ENCODE results near the gene DCN. TPM values are rescaled to one million over a fixed set of nuclear protein-coding genes. Genes with fewer than 3 reads are reported as not detected.

The DCN gene
- total and polyA plus RNA-seq, 2 donors (not counting 3 experiments of a cell fraction or from before 2014, with no cell fraction given) = 0.42 to 0.43 TPM

DNA sequence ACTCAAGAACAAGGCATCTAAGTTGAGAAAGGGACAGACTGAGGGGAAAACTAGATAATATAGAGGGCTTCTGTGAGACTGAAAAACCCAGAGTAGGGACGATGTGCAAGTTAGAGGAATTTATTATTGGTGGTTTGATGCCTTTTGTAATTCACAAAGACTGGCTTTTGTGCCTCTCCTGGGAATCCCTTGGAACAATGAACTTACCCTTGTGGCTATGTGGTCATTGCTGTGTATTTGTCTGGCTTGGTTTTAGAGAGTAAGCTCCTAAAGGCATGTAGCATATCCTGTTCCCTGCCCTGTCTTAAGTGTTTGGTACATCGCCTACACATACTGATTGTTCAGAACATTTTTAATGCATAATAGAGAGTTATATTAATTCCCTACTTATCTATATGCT lies 26.6 kb downstream of the DCN start:
- Histone ChIP-seq H3K79me2 (ENCODE audit: control insufficient read depth, insufficient read depth, low read length) (no peaks in the 10 kb centered on the region), H3K9me3 (replicated peaks; ENCODE audit: control insufficient read depth, insufficient read depth, low read length) (no peaks in the 10 kb centered on the region), H2AFZ (ENCODE audit: low read depth, low read length) (no peak overlapping the region), H3K4me2 (ENCODE audit: insufficient read depth, low read length) (no peak overlapping the region), H3K4me1 (ENCODE audit: control insufficient read depth, extremely low read depth, insufficient read depth, low read length) (no peaks in the 10 kb centered on the region), H3K27me3 (ENCODE audit: control insufficient read depth in 2 of 2, insufficient read depth in 2 of 2, low read length in 2 of 2) (no peaks in the 10 kb centered on the region), H3K36me3 (ENCODE audit: control insufficient read depth in 2 of 2, extremely low read depth in 1 of 2, insufficient read depth in 2 of 2, low read length in 2 of 2) (no peaks in the 10 kb centered on the region), H3K4me3 (replicated peaks in 1 of 3; ENCODE audit: insufficient read depth in 1 of 3, low read depth in 1 of 3, low read length in 3 of 3) (no peak overlapping the region), H3K9me1 (replicated peaks; ENCODE audit: control insufficient read depth, extremely low read depth, insufficient read depth, low read length) (no peaks in the 10 kb centered on the region), H3K9ac (replicated peaks; ENCODE audit: extremely low read depth, insufficient read depth, low read length) (no peak overlapping the region), H4K20me1 (replicated peaks; ENCODE audit: control insufficient read depth, extremely low read depth, insufficient read depth, low read length) (no peaks in the 10 kb centered on the region), H3K27ac (ENCODE audit: insufficient read depth, low read depth, low read length) (no peak overlapping the region)
- BruUV-seq (replicated peaks) = no TSS peak
- POLR2A ChIA-PET = no interaction called here
- CTCF ChIA-PET = interaction anchor here (2.1 kb wide), 1 partner anchor 170 kb away, joined by 5 read pairs; no protein-coding TSS in a partner anchor
- intact Hi-C loops (cut with micrococcal nuclease) (no loop called here), dilution Hi-C loops (cut with MboI; ENCODE audit: extremely low pct_ligation_motif_present, low sequenced_read_pairs) (no loop called here)
- TF ChIP-seq, protein P1, sequence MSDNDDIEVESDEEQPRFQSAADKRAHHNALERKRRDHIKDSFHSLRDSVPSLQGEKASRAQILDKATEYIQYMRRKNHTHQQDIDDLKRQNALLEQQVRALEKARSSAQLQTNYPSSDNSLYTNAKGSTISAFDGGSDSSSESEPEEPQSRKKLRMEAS (IDR thresholded peaks at IDR 0.05; ENCODE audit: insufficient read depth, insufficient read length) = no peak
- TF ChIP-seq POLR2AphosphoS5 (IDR thresholded peaks at IDR 0.05; ENCODE audit: insufficient read depth, low read depth, low read length) (no peak), JUN (IDR thresholded peaks at IDR 0.05; ENCODE audit: borderline replicate concordance, insufficient read depth, insufficient read length, low read depth) (no peak), FOS (IDR thresholded peaks at IDR 0.05; ENCODE audit: borderline replicate concordance, insufficient read depth, low read length) (no peak)
- FAIRE-seq (no peak), DNase-seq (ENCODE audit: low read depth, low spot score) (no peak)

- Histone ChIP-seq H2AFZ (ENCODE audit: low read depth, low read length) (no peak overlapping the region), H3K36me3 (ENCODE audit: control insufficient read depth in 2 of 2, extremely low read depth in 1 of 2, insufficient read depth in 2 of 2, low read length in 2 of 2) (no peaks in the 10 kb centered on the region), H4K20me1 (replicated peaks; ENCODE audit: control insufficient read depth, extremely low read depth, insufficient read depth, low read length) (no peaks in the 10 kb centered on the region), H3K9ac (replicated peaks; ENCODE audit: extremely low read depth, insufficient read depth, low read length) (no peak overlapping the region), H3K4me1 (ENCODE audit: control insufficient read depth, extremely low read depth, insufficient read depth, low read length) (no peaks in the 10 kb centered on the region), H3K4me2 (ENCODE audit: insufficient read depth, low read length) (no peak overlapping the region), H3K79me2 (ENCODE audit: control insufficient read depth, insufficient read depth, low read length) (no peaks in the 10 kb centered on the region), H3K9me1 (replicated peaks; ENCODE audit: control insufficient read depth, extremely low read depth, insufficient read depth, low read length) (no peaks in the 10 kb centered on the region), H3K27me3 (ENCODE audit: control insufficient read depth in 2 of 2, insufficient read depth in 2 of 2, low read length in 2 of 2) (no peaks in the 10 kb centered on the region), H3K4me3 (replicated peaks in 1 of 3; ENCODE audit: insufficient read depth in 1 of 3, low read depth in 1 of 3, low read length in 3 of 3) (no peak overlapping the region), H3K27ac (ENCODE audit: insufficient read depth, low read depth, low read length) (no peak overlapping the region), H3K9me3 (replicated peaks; ENCODE audit: control insufficient read depth, insufficient read depth, low read length) (no peaks in the 10 kb centered on the region)
- FAIRE-seq (no peak), DNase-seq (ENCODE audit: low read depth, low spot score) (no peak)
- no TSS peak for BruUV-seq (replicated peaks)
- ChIA-PET POLR2A (no interaction called here), CTCF (interaction anchor here (1.1 to 2.1 kb wide), 2 partner anchors 9 to 172 kb away, joined by 4 to 5 read pairs; no protein-coding TSS in a partner anchor)
- intact Hi-C loops (cut with micrococcal nuclease) = no loop called here
- TF ChIP-seq JUN (IDR thresholded peaks at IDR 0.05; ENCODE audit: borderline replicate concordance, insufficient read depth, insufficient read length, low read depth) = no peak
- no peak for TF ChIP-seq EZH2 (IDR thresholded peaks at IDR 0.05; ENCODE audit: borderline replicate concordance, low read depth, low read length, severe bottlenecking)
- TF ChIP-seq, protein P1 (IDR thresholded peaks at IDR 0.05; ENCODE audit: insufficient read depth, insufficient read length) = no peak
- no peak for TF ChIP-seq FOS (IDR thresholded peaks at IDR 0.05; ENCODE audit: borderline replicate concordance, insufficient read depth, low read length)
- no peak for TF ChIP-seq POLR2A (IDR thresholded peaks at IDR 0.05; ENCODE audit: low read depth, low read length)
- TF ChIP-seq MYC (IDR thresholded peaks at IDR 0.05; ENCODE audit: low read depth, low read length) = no peak
- TF ChIP-seq, protein P2, sequence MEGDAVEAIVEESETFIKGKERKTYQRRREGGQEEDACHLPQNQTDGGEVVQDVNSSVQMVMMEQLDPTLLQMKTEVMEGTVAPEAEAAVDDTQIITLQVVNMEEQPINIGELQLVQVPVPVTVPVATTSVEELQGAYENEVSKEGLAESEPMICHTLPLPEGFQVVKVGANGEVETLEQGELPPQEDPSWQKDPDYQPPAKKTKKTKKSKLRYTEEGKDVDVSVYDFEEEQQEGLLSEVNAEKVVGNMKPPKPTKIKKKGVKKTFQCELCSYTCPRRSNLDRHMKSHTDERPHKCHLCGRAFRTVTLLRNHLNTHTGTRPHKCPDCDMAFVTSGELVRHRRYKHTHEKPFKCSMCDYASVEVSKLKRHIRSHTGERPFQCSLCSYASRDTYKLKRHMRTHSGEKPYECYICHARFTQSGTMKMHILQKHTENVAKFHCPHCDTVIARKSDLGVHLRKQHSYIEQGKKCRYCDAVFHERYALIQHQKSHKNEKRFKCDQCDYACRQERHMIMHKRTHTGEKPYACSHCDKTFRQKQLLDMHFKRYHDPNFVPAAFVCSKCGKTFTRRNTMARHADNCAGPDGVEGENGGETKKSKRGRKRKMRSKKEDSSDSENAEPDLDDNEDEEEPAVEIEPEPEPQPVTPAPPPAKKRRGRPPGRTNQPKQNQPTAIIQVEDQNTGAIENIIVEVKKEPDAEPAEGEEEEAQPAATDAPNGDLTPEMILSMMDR (IDR thresholded peaks at IDR 0.05; ENCODE audit: extremely low read depth in 1 of 2, insufficient read depth in 1 of 2, low read depth in 1 of 2, low read length in 2 of 2) = no peak
- no peak for TF ChIP-seq POLR2AphosphoS5 (IDR thresholded peaks at IDR 0.05; ENCODE audit: insufficient read depth, low read depth, low read length)
- no peak for TF ChIP-seq GATA2 (IDR thresholded peaks at IDR 0.05; ENCODE audit: insufficient read depth, insufficient read length, low read depth, low read length)
- dilution Hi-C loops (cut with MboI; ENCODE audit: extremely low pct_ligation_motif_present, low sequenced_read_pairs) = no loop called here
Observed at GRCh38 chr12:91154131-91154530, 28.5 kb downstream of the DCN start.
